GM18505 (cell line): ENCODE measurements around the gene CLTB.

Source experiments
- ATAC-seq: cut with Tn5 transposase; IDR thresholded peaks from one replicate; pipeline ENCODE4 v1.9.1; 2021; ENCODE audit not compliant: unreplicated experiment
- POLR2A ChIP-seq: IDR thresholded peaks from 4 replicates; pipeline ENCODE4 v1.6.1; 2011; ENCODE audit warnings: borderline replicate concordance; ENCODE audit not compliant: insufficient read depth, insufficient read length; ENCODE audit errors: extremely low read depth

Gene CLTB

DNA sequence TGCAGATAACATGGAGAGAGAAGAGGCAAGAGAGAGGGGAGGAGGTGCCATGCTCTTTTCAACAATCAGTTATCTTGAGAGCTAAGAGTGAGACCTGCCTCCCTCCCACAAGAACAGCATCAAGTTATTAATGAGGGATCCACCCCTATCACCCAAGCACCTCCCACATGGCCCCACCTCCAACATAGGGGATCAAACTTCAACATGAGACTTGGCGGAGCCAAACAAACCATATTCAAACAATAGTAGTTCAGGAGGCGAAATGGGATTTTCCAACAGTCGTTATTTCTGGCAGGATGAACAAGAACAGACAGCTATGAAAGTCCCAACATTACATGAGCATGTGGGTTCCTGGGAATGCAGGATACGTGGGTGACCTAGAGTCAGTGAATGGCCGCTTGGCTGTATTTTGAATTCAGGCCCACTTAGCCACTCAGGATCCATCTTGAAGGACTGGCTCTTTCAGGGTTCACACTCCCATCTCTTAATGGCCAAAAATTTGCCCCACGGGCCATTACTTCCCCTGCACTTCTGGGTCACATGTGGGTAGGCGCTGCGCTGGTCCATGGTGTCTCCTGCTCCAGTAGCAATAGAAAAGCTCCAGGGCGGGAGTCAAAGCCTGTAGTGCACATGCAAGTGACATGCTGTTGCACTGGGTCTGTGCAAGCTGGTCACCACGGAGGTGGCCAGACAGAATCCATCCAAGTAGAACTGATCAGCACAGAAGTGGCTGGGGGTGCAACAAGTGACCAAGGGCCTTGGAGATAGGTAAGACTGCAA, 24.8 kb upstream of the CLTB start:
- TF ChIP-seq POLR2A = no peak
- no peak for ATAC-seq

DNA sequence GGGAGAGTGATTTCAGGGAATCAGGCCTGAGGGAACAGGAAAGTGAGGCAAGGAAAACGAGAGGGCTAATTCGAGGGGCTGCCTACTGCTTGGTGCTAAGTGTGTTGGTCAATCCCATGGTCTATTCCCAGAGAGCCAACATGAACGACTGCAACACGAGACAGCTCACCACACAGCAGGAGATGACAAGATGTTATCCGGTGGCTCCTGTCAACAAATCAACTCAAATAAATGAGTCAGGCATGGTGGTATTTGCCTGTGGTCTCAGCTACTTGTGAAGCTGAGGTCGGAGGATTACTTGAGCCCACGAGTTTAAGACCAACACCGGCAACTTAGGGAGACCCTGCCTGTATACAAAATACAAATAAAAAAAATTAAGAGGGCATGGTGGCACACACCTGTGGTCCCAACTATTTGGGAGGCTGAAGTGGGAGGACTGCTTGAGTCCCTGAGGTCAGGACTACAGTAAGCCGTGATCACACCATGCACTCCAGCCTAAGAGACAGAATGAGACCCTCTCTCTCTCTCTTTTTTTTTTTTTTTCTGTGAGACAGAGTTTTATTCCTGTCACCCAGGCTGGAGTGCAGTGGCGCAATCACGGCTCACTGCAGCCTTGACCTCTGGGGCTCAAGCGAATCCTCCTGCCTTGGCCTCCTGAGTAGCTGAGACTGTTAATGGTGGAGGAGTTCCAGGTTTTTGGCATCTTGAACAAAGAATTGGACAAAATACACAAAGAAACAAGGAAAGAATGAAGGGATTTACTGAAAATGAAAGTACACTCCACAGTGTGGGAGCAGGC, 22.8 kb upstream of the CLTB start:
- no peak for TF ChIP-seq POLR2A
- ATAC-seq = no peak

DNA sequence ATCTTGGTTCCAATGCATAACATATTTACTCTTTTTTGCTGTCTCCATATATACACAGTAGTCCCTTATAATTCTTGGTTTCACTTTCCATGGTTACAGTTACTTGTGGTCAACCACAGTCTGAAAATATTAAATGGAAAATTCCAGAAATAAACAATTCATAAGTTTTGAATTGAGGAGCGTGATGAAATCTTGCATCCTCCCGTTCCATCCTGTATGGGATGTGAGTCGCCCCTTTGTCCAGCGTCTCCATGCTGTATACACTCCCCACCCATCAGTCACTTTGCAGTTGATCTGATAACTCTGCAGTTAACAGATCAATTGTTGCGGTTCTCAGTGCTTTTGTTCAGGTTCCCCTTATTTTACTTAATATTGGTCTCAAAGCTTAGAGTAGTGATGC, 20.3 kb upstream of the CLTB start:
- ATAC-seq = no peak
- TF ChIP-seq POLR2A = no peak

DNA sequence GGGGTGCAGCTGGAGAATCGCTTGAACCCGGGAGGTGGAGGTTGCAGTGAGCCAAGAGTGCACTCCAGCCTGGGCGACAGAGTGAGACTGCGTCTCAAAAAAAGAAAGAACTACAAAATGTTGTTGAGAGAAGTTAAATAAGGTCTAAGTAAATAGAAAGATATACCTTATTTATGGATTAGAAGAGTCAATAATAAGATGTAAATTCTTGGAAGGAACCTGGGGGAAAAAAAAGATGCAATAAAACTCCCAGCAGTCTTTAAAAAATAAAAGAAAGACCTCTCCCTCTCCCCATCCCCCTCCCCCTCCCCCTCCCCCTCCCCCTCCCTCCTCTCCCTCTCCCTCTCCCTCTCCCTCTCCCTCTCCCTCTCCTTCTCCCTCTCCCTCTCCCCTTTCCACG, 16.4 kb upstream of the CLTB start:
- no peak for TF ChIP-seq POLR2A

DNA sequence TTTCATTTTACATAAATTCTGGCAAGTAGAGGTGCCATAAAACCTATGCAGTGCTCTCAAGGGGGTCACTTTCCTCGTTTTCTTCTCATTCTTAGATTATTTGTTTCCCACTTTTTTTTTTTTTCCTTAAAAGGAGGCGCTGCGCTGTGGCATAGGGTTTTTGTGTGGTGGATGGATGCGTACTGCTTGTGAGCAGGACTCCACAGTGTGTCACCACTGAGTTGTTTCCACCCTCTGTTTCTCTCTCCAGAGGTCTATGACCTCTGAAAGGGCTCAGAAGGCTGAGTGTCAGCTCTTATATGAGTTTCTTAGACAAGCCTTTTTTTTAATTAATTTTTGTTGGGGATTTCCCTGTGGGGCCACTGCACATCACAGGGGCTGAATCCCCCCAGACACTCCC, 13.6 kb upstream of the CLTB start:
- no peak for ATAC-seq

More for the DNA sequence above, 16.4 kb upstream of the CLTB start:
- no peak for ATAC-seq

DNA sequence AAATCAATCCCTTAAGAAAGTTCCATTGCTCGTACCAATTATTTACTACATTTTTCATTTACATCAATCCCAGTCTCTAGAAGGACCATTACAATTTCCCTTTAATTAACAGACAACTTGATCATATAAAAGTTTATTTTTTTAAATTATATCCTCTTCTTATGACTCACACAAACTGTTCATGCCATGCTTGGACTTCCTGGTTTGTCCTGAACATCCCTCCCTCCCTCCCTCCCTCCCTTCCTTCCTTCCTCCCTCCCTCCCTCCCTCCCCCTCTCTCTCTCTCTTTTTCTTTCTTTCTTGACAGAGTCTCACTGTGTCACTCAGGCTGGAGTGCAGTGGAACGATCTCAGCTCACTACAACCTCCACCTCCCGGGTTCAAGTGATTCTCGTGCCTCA, 11.6 kb upstream of the CLTB start:
- TF ChIP-seq POLR2A = no peak
- no peak for ATAC-seq

More for the DNA sequence above, 13.6 kb upstream of the CLTB start:
- TF ChIP-seq POLR2A = no peak

DNA sequence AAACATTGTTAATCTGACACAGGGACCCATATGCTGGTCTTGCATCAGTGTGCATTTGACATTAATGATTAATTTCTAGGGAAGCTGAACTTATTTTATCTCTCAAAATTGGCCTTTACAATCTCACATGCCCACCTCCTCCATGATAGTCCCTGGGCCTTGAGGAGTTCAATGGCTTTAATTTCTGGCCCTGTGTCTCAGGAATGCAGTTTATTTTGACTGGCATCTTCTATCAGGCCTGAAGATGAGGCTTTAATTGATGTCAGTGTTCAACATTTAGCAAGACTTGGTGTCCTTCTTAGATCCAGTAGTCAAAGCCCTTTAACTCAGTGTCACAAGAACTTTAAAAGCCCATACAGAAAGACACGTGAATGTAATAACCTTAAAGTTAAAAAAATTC, 10.5 kb upstream of the CLTB start:
- ATAC-seq = no peak
- TF ChIP-seq POLR2A = no peak

DNA sequence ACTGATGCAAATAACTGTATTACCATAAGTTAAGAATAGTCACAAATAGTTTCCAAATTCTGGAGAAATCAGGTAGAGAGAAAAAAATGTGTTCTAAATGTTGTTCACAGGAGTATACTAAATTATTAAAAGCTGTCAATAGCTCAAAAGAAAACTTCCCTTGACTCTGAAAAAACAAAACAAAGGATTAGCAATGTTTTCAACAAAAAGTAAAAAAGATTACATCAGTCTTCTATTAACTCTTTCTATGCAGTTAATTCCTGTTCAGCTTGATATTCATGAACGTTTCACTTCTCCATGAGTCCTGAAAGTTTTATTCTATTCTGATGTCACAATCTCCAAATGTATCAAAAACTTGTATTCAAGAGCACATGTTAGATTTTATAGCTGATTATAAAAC, 9.5 kb upstream of the CLTB start:
- no peak for TF ChIP-seq POLR2A
- ATAC-seq = no peak

DNA sequence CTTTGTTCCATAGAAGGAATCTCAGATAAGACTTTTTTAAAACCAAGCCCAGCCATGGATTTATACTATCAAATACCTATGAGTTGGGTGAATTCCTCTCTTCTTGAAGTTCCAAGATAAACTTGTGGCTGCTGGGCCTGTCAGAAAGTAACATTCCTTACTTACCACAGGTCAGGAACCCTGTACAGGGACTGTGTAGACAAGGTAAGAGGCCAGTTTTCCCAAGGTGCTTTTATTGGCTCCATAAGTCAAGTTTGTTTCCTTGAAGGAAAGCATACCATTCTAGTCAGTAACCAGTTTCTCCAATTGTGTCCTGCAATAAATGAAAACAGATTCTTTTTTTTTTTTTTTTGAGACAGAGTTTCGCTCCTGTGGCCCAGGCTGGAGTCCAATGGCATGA, 8.8 kb upstream of the CLTB start:
- TF ChIP-seq POLR2A = no peak
- no peak for ATAC-seq

DNA sequence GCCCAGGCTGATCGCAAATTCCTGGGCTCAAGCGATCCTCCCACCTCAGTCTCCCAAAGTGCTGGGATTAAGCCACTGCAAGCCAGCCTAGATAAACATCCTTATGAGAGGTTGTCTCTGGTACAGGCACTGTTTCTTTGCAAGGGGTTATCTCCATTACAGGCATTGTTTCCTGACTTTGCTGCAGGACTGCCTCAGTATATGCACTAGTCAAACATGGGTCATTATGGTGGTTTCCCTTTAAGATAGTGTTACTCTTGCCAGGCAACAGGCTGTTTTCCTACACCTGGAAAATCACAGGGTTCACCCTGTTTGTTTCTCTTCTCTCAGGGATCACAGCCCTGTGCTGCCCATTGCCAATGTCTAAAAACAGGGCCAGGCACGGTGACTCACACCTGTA, 7.8 kb upstream of the CLTB start:
- no peak for TF ChIP-seq POLR2A
- ATAC-seq = no peak

DNA sequence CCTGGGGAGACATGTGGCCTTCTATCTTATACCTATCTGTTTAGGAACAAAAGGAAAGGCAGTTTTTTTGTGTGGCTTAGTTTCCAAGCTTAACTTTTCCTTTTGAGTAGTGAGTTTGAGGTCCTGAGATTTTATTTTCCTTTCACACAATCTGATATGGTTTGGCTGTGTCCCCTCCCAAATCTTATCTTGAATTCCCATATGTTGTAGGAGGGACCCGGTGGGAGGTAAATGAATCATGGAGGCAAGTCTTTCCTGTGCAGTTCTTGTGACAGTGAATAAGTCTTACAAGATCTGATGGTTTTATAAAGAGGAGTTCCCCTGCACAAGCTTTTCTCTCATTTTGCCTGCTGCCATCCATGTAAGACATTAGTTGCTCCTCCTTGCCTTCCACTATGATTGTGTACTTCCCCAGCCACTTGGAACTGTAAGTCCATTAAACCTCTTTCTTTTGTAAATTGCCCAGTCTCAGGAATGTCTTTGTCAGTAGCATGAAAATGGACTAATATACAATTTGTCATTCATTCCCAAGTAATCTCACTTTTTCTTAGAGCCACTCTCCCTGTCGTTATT, 4.7 kb upstream of the CLTB start:
- ATAC-seq = no peak

DNA sequence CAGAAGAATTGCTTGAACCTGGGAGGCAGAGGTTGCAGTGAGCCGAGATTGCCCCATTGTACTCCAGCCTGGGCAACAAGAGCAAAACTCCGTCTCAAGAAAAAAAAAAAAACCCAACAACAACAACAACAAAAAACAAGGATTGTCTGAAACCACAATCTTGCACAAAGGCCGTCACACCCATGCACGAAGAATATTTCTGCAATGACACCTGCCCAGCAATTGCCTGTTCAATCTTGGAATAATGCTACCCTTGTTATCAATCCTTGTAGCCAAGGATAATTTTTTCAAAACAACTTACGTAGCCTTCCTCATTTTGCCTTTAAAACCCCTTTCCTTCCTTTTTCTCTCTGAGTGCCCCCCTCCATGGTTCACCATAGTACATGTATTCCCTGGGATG, 3.7 kb upstream of the CLTB start:
- no peak for ATAC-seq
- TF ChIP-seq POLR2A = no peak

More for the DNA sequence above, 4.7 kb upstream of the CLTB start:
- TF ChIP-seq POLR2A = no peak

DNA sequence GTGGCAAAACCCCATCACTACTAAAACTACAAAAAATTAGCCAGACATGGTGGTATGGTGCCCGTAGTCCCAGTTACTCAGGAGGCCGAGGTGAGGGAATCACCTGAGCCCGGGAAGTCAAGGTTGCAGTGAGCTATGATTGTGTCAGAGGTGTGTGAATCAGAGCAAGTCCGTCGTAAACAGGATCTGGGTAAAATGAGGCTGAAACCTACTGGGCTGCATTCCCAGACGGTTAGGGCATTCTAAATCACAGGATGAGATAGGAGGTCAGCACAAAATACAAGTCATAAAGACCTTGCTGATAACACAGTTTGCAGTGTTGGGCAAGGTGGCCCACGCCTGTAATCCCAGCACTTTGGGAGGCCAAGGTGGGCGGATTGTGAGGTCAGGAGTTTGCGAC, 1.9 kb upstream of the CLTB start:
- TF ChIP-seq POLR2A = no peak
- no peak for ATAC-seq

DNA sequence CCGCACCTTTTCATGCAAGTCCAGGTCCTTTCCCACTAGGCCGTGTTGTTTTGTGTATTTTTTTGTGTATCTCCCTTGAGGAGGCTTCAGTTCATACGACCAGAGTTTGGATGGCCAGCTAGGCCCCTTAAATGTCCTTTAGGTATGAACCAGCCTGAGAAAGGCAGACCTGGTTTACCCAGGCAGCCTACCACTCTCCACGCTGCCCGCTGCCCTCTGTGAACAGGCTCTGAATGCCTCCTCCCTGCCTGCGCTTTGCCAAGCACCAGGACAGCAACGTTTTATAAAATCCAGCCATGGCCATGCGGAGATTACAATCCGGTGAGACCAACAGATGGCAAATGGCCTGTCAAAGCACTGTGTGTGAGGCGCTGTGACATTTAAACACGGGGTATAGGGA, 626 bp upstream of the CLTB start:
- no peak for ATAC-seq
- no peak for TF ChIP-seq POLR2A

DNA sequence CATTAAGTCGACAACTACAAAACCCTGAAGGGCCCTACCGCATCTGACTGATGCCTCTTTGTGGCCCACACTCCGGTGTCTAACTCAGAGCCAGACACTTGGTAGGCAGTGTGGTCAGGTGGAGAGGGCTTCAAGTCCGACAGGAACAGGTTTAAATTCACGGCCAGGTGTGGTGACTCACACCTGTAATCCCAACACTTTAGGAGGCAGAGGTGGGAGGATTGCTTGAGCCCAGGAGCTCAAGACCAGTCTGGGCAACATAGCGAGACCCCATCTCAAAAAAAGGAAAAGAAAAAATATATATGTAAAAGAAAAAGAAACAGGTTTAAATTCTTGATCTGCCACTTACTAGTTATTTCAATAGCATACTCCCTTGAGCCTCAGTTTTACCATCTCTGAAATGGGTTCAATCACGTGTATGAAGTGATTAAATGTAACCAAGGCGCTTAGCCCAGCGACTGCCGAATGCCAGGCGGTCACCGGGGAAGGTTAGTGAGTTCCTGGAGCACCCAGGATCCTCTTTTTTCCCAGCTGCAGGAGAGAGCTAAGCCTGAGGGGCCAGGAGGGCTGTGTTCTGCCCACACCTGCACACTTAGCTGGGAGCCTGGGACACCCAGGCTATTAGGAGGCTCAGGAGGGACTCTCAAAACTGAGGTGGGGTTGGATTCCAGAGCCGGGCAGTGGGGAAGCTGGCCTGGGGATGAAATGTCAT, 943 bp downstream of the CLTB start:
- no peak for TF ChIP-seq POLR2A
- ATAC-seq = no peak
